CD4-positive, alpha-beta T cell treated with Interferon gamma for 1 hour (primary cell): ENCODE data around the gene TTBK2.
"Not testable (repeated sequence)": the region's sequence is repeated elsewhere in the genome, so short reads cannot be mapped to it uniquely, and the experiment has no call there.

Experiments used
- DNase-seq: peaks from one replicate; pipeline ENCODE4 v3.0.0-alpha.2; 2020

Gene TTBK2

DNA sequence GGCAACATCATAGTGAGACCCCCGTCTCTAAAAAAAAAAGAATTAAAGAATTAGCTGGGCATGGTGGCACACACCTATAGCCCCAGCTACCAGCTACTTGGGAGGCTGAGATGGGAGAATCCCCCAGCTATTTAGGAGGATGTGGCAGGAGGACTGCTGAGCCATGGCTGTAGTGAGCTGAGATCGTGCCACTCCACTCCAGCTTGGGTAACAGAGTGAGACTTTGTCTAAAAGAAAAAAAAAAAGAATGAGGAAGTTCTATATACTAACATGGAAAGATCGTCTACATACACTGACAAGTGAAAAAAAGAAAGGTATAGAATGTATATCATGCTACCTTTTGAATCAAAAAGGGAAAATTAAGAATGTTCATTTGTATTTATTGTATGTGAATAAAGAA lies 99.8 kb downstream of the TTBK2 start:
- no peak for DNase-seq

DNA sequence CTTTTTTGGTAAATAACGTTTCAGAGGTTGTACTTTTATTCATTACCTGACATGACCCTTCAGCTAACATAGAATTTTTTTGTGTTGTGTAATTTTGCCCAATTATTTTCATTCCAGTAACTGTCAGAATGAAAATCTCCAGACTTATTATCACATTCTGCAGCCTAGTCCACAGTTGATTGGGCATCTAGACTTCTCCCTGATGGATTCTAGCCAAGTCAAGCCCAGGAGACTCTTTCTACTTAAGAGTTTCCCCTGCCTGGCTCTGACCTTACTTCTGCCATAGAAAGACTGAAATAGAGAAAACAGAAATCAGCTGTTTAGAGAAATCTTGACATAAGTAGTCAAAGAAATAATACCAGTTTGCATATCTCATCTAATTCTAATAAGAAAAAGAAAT lies 100.8 kb downstream of the TTBK2 start:
- no peak for DNase-seq

DNA sequence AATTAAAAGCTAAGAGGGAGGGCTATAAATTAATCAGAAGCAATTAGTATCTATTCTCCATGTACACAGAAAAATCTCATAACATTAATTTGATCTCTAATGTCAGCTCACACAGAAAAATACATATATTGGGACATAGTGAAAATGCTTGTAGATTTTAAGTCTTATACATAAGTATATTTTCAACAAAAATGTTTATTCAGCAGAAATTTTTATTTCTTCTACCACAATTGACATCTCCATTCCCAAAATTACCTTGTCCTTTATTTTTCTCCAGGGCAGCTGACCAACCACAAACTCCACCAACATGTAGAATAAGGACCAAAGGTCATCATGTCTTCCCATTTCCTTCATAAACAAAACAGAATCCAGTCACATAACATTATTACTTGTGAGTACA lies 109.1 kb downstream of the TTBK2 start:
- no peak for DNase-seq

DNA sequence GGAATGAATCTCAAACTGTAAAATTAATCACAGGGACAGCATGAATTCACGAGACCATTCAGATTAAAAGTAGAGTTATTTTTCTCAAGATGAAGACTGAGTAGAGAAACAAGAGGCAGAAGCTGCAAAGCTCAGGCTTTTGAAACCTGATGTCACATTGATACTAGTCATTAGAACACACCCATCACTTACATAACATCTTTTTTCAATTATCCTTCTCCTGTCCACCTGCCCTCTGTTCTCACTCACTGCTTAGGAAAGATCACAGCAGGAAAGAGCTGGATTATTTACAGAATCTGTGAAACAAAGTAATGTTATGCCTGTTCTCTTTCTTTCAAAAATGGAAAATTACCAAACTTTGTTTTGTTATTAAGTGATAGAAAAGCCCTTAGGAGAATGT lies 111.7 kb downstream of the TTBK2 start:
- no peak for DNase-seq

DNA sequence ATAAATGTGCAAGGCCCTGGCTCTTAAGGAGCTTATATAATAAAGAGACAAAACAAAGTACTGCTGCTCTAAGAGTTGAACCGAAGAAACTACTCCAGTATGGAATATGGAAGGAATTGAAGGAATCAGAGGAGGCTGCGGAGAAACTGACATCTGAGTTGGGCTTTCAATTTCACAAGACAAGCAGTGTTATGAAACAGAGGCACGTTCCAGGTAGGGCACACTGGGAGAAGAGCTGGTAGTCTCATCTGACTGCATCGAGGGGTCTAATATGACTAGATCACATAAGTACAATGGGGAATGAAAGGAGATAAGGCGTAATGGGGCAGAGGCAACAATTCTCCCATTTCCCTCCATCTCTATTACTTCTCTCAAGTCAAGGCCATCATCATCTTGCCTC lies 115.3 kb downstream of the TTBK2 start:
- DNase-seq = no peak

DNA sequence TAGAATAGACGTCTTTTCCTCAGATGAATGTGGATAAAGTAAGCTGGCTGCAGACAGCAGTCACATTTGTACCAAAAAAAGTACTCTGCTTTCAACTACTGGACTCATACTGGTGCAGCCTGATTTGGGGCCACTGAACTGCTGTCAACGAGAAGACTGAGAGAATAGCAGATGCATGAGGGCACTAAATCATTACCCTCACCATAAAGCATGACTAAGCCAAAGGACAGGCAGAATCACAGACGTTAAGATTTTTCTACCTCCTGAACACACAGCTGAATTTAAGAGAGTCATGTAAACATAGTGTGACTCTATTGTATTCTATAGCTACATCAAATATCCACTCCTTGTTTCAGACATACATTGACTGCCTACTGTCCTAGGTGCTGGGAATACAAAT lies 115.8 kb downstream of the TTBK2 start:
- no peak for DNase-seq

DNA sequence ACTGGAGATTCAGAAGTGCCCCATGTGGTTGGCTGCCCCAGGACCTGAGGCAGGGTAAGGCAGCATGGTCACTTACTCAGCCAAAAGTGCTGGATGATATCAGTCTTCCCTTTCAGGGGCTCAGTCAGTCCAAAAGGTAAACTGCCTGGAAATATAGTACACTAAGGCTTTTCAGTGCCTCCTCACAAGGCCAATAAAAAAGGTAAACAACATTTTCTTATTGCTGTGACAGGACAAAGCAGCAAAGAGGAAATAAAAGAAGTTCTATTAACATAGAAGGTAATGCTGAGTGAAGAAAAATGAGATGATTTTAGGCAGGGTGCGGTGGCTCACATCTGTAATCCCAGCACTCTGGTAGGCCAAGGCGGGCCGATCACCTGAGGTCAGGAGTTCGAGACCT lies 117.1 kb downstream of the TTBK2 start:
- DNase-seq = no peak

DNA sequence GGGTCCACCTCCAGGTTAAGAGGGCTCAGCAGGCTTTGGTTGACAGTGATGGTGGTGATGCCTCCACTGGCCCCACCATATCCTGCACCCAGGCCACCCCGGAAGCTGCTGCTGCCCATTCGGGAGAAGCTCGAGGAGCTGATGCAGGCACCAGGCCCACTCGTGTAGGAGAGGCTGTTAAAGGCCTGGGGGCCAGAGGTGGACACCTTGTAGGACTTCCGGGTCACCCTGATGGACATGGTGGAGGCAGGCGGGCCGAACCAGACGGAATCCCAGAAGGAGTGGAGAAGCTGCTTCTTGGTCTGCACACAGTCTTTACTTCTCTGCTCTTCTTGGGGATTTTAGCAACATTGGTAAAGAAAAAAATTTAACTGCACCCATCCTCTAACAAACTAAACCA lies 118.4 kb downstream of the TTBK2 start:
- no peak for DNase-seq

DNA sequence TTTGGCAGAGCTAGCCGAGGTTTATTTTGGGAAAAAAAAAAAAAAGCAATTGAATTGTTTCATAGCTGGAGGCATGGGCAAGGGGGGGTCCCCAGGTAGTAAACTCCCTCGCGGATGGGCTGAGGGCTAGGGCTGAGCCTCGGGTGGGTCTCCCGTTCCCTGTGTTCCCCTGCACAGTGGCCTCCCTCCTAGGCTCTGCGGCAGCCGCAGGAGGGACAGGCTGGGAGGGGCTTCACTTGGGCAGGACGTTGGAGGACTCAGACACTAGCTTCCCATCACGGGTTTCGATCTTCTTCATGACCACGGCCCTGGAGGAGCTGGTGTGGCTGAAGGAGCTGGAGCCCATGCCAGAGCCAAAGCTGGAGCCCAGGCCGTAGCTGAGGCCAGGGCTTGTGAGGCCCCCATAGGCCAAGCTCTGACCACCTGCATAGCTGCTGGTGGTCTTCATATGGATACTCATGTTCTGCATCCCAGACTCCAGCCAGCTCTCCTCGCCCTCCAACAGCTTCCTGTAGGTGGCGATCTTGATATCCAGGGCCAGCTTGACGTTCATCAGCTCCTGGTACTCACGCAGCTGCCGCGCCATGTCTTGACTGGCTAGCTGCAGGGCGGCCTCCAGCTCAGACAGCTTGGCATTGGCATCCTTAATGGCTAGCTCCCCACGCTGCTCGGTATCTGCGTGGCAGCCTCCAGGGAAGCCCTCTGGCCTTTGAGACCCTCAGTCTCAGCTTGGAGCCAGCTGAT lies 119.7 kb downstream of the TTBK2 start:
- no peak for DNase-seq

DNA sequence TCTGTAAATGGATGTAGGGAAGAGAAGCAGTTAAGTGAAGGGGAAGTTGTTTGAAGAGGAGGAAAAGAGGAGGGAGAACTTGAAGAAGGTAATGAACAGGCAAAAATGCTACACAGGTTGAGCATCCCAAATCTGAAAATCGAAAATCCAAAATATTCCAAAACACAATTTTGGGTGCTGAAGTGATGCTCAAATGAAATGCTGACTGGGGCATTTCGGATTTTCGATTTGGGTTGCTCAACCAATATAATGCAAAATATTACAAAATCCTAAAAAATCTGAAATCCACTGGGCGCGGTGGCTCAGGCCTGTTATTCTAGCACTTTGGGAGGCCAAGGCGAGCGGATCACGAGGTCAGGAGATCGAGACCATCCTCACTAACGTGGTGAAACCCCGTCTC lies 121.8 kb downstream of the TTBK2 start:
- no peak for DNase-seq

DNA sequence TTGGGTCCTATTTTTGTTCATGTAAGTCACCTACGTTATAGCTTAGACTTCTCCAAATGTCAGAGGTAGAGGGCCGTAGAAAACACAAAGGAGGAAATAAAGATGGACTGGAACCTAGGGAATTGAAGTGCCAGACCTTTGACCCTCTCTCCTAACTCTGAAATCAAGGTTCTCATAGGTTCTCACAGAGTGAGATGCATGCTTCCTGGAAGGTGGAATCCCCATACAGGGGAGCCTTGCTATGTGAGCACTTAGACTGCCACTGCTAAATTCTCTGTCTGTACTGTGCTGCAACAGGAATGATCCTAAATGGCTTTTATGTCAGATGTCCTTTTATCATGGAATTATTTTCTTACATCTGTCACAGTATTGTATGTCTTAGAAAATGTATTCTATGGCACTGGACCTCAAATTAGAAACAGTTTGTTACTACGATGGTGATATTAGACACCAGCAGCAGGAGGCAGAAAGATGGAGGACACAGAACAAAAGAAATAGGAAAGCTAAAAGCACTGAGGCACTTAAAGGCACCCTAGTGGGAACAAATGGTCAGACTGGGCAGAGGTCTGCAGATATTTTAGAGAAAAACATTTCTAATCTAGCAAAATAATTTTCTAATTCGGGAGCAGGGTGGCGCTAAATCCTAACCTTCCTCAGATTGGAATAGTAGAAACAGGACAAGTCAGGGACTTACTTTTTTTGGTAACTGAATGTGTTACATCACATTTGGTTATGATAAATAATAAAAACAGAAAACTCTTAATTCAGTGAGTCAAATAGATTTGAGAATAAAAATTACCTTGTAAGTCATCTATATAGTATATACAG lies 123.4 kb downstream of the TTBK2 start:
- DNase-seq = no peak

DNA sequence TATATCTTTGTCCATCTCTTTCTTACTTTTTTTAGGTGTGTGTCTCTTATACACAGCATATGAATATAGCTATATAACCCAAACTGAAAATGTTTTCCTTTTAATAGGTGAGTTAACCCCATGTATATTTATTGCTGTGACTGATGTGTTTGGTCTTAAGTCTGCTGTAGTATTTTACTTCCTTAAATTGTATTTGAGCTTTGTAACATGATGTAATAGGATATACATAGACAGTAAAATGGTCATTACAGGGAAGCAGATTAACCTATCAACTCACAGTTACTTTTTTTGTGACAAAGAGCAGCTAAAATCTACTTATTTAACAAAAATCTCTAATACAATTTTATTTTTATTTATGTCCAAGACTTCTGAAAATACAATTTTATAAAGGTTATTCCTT lies 131.9 kb downstream of the TTBK2 start:
- DNase-seq = no peak

DNA sequence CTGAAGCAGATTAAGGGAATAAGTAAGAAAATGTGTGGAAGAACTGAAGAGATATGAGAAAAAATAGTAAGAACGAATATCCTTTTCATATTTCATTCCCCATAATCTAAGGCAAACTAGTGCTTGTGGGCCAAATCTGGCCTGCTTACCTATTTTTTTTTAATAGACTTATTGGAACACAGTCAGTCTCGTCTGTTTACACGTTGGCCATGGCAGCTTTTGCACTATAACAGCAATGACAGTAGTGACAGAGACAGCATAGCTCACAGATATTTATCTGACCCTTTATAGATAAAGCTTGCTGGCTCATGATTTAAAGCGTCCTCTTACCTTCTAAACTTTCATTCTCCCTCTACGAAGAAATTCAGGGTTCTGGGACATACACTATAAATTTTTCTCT lies 133.6 kb downstream of the TTBK2 start:
- DNase-seq = no peak

DNA sequence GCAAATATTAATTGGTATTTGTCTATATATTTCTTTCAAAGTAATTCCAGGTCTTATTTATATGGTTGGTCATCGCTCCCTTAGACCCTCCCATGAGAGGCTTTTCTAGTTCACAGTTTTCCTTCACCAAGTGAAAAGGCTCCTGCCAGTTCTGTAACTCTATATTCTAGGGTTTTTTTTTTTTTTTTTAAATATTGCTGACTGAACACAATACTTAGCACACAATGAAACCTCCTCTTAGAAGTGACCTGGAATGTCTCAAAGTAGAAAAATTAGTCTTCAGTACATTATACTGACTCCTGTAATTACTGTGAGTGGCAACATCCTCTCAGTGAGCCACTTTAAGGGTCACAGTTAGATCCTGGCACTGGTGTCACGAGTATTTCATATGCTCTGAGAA lies 135.0 kb downstream of the TTBK2 start:
- no peak for DNase-seq

DNA sequence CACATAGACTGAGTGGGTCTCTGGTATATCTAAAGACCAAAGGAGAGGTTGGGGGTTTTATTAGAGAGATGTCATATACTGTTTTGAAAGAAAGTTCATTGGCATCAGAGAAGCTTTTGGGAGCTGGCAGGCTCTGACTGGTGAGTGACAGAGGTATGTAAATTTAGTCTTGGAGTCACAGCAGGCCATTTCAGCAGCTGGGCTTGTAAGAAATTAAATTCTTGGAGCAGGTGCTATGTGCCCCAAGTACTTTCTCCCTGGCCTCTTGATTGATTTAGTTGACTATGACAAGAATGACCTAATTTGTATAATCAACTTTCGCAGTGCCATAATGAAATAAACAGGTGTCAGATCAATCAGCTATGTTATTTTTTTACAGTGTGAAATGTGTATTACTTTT lies 135.9 kb downstream of the TTBK2 start:
- DNase-seq = no peak

DNA sequence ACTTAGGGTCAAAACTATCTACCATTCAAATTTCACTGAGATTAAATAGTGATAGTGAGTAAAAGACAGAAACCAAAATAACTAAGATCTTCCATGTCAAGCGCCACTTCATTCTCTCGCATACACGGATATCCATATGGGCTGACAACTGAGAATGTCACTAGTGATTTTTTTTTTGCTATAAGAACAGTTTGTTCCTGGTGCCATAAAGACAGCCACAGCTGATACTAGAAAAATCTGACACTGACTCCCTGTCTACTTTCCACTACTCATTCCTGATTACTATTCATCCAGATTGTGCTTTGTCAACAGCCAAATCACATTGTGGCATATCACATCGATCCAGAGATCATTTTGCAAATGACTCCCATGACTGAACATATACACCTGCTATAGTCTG lies 137.9 kb downstream of the TTBK2 start:
- DNase-seq = no peak

DNA sequence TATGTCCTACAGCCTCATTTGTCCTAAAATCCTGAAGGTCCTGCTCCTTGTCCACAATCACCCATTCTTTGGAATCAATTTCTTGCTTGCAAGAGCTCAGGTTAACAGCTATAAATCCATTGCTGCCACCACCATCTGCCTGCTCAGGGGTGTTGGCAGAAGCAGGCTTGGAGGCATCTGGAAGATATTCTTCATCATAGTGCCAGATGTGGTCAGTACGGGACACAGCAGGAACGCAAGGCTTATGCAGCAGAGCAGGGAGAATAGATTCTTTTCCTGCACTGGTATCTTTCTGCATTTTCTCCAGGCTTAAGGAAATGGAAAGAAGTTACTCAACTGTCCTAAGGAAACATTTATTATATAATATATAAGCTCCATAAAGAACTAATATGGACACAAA lies 145.2 kb downstream of the TTBK2 start:
- DNase-seq = no peak

DNA sequence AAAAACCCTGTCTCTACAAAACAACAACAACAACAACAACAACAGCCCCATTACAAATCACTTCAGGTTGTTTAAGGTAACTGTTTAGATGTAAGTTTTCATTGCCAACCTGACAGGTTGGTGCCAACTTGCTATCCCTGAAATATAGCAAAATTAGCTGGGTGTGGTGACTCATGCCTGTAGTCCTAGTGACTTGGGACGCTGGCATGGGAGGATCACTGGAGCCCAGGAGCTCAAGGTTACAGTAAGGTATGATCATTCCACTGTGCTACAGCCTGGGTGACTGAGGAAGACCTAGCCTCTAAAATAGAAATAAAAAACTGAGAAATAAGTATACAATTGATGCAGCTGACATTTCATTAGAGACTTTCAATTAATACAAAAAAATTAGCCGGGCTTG lies 147.7 kb downstream of the TTBK2 start:
- DNase-seq = no peak

DNA sequence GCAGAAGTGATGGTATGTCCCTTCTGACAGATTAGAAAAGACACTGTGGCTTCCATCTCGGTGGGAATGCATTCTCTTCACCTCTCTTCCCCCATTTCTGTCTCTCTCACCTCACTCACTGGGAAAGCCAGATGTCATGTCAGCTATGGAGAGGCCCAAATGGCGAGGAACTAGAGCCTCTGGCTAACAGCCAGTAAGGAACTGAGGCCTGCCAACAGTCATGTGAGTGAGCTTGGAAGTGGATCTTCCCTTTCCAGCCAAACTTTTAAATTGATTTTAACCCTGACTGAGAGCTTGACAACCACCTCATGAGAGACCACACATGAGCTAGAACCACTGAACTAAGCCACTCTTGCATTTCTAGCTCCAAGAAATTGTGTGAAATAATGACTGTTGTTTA lies 148.4 kb downstream of the TTBK2 start:
- no peak for DNase-seq

DNA sequence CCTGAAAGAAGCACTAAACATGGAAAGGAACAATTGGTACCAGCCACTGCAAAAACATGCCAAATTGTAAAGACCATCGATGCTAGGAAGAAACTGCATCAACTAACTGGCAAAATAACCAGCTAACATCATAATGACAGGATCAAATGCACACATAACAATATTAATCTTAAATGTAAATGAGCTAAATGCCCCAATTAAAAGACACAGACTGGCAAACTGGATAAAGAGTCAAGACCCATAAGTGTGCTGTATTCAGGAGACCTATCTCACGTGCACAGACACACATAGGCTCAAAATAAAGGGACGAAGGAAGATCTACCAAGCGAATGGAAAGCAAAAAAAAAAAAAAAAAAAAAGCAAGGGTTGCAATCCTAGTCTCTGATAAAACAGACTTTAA lies 154.5 kb downstream of the TTBK2 start:
- not testable (repeated sequence) for DNase-seq

DNA sequence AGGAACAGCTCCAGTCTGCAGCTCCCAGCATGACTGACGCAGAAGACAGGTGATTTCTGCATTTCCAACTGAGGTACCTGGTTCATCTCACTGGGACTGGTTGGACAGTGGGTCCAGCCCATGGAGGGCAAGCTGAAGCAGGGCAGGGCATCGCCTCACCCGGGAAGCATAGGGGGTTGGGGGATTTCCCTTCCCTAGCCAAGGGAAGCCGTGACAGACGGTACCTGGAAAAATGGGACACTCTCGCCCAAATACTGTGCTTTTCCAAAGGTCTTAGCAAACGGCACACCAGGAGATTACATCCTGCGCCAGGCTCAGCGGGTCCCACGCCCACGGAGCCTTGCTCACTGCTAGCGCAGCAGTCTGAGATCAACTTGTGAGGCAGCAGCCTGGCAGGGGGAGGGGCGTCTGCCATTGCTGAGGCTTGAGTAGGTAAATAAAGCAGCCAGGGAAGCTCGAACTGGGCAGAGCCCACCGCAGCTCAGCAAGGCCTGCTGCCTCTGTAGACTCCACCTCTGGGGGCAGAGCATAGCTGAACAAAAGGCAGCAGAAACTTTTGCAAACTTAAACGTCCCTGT lies 156.3 kb downstream of the TTBK2 start:
- not testable (repeated sequence) for DNase-seq

DNA sequence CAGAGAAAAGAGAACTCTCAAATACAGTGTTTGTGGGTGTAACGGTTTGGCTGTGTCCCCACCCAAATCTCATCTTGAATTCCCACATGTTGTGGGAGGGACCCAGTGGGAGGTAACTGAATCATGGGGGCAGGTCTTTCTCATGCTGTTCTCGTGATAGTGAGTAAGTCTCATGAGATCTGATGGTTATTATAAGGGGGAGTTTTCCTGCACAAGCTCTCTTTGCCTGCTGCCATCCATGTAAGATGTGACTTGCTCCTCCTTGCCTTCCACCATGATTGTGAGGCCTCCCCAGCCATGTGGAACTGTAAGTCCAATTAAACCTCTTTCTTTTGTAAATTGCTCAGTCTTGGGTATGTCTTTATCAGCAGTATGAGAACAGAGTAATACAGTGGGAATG lies 158.8 kb downstream of the TTBK2 start:
- not testable (repeated sequence) for DNase-seq

DNA sequence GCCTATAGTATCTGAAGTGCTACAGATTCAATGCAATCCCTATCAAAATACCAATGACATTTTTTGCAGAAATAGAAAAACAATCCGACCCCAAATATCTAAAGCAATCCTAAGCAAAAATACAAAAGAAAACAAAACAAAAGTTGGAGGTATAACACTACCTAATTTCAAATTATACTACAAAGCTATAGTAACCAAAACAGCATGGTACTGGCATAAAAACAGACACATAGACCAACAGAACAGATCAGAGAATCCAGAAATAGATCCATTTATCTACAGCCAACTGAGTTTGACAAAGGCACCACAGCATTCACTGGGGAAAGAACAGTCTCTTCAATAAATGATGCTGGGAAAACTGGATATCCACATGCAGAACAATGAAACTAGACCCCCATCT lies 159.8 kb downstream of the TTBK2 start:
- no peak for DNase-seq

DNA sequence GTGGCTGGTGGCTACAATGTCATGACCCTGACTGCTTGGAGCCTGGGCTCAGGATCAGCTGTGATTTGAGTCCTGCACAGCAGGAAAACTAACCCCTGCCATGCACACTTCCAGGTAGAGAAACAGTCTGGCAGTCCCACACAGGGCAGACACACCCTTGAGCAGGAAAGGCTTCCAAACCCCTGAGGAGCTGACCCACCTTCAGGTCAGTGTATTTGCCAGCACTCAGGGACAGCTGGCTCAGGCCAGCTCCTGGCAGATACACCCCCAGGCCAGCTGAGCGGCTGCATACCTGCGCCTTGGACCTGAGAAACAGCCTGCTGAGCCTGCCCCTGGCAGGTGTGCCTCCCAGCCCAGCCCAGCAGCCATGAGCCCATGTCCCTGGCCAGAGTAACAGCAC lies 161.5 kb downstream of the TTBK2 start:
- no peak for DNase-seq
